Measurements from ENCODE around the gene PLEKHA1.

Gene PLEKHA1

DNA sequence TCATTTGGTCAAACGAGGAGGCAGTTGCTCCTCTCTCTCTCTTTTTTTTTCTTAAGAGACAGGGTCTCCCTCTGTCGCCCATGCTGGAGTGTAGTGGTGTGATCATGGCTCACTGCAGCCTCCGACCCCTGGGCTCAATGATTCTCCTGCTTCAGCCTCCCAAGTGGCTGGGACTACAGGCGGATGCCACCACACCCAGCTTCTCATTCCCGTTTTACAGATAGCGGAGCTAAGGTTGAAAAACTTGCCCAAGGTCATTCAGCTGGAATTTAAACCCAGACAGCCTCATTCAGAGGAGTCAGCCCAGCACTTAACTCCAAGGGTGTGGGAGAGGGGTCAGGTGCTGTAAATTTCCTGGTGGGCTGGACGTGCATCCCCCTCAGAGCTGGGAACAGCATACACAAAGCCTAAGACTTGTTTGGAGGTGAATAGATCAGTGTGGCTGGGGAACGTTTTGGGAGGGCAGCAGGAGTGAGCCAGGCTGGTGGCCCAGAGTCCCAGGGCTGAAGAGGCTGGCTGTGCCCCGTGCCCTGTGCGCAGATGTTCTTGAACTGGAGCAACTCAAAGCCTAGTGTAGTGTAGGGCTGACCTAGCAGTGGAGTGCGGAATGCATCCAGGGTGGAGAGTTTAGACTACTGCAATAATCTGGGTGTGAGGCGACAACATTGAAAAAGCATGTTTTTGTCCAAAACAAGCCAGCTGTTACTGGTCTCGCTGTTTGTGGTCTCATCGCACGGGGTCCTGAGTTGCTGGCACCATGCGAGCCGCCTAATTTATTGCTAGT, 89.2 kb downstream of the PLEKHA1 start:
- no peak for DNase-seq

DNA sequence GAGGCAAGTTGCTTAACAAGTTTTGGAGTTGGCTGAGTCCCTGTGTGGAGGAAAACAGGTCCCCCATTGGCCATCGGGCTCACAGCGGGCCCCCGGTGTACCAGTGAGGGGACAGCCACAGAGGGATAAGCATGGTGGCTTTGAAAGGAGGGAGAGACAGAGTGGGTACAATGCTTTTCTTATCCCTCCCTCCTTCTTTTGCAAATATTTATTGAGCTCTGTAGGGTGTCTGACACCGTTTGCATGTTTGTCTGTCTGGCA, 89.7 kb downstream of the PLEKHA1 start:
- no peak for DNase-seq

DNA sequence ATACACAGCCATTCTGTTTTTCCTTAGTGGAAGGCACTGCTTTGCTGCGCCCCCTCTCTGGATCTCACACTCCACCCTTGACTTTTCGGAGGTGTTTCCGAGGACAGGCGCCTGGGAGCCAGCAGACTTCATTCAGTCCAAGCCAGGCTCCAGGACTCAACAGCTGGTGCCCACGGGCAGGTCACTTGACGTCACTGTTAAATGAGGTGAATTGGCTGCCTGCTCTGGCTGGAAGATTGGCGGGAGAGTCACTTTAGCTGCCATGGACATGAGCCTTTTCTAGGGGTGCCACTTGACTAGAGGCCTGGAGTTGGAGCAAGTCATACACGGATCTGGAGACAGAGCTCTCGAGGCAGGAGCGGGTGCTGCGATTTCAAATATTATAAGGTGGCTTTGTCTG, 90.1 kb downstream of the PLEKHA1 start:
- DNase-seq = no peak

DNA sequence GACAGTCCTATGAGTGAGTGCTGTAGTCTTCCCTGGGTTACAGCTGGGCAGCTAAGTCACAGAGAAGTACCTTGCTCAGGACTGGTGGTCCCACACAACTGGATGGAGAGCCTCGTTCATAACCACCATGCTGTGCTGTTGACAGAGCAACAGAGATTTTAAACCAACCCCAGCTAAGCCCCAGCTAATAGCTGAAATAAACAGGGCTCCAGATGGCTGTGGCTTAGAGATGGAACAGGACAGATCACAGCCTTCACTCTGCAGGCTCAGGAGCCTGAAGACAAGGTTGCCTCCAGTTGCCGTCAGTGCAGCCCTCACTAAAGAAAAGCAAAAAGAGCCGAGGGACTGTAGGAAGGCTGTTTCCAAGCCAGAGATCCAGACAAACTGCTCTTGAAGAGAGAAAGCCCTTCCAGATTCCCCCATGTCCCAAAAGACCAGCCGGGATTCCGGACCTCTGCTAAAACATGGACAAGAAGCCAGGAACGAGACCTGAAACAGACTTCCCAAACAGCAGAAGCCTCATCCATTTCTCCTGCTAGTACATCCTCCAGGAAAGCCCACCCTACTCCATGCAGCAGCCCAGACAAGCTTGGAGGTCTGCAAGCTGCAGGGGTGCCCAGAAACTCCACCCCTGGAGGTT, 91.0 kb downstream of the PLEKHA1 start:
- no peak for DNase-seq

DNA sequence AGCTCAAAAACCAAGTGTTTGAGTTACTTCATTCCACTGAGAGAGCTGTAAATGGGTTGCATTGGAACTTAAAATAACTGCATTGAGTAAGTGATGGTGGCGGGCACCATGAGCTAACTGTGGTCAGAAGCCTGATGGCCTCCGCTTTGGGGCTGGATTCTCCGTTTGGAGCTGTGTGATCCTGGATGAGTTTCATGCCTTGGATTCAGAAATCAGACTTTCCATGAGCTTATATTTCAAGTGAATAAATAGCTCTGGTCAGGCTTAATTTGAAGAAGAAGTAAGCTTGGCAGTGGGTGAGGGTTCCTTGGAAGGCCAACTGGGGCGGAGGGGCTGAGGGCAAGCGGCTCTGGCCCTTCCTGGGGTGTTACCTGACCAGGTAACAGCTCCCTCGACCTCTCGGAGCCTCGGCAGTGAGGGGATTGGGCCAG, 92.5 kb downstream of the PLEKHA1 start:
- no peak for DNase-seq

DNA sequence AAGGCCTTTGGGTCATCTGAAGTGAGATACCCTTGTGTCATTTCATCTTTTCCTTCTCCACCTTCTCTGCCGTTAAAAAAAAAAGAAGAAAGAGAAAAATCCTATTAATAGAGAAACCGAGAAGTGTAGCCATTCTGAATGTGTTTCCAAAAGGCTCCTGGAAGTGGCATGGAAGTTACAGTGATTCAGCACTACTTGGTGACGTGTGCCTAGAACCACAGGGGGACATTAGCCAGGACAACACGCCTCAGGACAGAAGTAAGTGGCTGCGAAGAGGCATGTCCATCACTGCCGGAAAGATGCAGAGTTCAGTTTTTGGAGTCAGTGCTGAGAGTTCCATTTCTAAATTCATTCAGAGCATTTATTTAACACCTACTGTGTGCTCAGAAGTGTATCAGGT, 93.2 kb downstream of the PLEKHA1 start:
- no peak for DNase-seq

DNA sequence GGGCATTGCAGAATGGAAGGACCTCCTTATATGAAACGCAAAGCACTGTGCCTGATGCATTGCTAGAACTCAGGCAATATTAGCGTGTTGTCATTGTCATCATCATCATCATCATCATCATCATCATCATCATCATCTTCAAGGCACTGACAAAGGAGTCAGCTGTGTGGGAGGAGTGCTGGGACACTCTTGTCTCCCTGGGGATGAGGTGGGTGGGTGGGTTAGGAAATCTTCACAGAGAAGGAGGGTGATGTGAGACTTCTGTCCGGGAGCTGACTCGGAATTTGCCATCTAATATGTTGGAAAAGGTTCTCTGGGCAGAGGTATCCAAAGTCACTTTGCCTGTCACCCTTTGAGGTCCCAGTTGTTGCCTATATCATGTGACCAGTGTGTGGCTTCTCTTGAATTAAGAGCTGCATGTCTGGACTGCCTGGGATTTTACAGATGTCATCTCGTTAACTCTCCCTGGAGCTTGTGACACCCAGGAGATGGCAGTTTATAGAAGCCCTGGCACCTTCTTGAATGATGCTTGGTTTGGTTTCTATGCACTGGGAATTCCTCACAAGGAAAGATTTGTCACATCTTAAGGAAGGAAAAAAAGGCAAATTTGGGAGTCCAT, 93.9 kb downstream of the PLEKHA1 start:
- DNase-seq = no peak

DNA sequence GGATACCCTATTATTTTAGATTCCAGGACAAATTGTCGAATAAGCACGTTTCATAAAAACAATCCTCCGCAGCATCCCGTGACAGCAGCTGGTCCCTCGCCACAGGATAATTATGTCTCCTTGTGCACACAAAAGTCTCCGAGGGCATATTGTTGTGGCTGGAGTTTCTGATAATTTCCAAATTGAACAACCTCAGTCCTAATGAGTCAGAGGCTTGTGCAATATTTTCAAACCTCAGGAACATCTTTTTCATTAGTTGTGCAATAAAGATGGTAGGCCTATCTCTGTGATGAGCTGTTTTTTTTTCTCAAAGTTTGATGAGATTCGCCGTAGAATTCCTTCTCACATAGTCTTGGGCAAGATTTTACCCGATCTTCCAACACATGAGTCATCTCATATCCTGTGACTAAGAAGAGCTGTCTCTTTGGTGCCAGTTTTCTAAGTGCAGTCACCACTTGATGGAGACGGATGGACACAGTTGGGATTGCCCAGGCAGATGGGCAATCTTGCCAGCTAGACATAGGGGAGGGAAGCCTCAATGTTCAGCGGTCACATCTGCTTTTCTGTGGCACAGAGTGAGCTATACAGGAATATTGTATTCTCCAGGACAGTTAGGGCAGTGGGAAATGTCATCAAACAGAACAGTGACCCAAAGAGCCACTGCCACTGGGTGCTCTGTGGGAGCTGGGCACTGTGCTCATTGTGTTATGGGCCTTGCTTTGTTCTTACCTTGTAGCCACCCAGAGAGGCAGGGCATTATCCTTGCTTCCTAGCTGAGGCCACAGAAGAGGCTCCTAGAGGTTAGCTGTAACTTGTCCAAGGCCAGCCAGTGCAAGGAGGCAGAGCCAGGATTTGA, 94.6 kb downstream of the PLEKHA1 start:
- no peak for DNase-seq

DNA sequence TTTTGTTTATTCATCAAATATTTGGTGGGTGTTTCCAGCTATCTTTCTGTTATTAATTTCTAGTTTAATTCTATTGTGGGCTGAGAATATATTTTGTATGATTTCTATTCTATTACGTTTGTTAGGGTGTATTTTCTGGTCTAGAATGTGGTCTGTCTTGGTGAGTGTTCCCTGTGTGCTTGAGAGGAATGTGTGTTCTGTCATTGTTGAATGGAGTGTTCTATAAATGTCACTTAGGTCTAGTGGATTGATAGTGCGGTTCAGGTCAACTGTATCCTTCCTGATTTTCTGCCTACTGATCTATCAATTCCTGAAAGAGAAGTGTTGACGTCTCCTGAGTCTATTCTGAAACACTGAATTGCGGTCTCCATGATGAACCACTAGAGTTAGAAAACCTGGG, 95.3 kb downstream of the PLEKHA1 start:
- no peak for DNase-seq

DNA sequence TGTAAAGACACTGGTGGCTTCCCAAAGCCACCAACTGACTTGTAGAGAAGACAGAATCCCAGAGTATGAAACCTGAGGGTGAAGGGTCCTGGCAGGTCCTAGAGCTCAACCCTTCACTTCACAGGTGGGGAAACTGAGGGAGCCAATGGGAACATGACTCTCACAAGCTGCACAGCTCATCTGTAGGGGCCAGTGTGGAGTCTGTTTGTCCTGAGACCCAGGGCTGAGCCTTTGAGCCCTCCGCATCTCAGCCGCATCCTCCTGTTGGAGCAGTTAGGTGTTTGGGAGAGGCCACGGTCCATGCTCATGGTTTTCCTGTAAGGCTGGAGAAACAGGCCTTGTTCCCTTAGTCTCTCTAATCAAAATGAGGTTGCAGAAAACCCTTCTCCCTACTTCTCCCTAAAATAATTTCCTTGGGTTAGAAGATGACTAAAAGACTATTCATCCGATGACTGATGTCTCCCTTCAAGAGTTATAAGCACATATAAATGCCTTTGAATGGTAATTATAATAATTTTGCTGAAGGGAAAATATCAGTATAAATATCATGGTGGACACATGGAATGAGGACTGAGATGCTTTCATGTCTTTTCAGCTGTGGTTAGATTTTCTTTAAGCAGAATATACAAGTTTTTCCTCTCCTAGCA, 97.1 kb downstream of the PLEKHA1 start:
- no peak for DNase-seq

DNA sequence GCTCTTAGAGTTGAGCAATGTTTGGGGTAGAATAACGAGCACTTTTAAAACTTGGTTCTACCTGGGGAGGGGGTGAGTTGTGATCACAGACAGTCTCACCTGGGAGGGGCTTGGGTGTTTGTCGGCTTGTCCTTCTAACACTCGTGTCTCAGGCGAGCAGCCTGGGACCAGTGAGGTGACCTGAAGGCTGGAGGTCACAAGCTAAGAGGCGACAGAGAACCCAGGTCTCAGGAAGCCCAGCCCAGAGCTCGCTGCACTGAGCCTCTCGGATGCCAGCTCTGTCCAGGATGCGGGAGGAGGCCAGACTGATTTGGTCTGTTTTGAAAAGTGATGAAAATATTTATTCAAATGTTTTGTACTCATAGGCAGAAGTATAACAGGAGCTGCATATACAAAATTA, 98.6 kb downstream of the PLEKHA1 start:
- DNase-seq = no peak

DNA sequence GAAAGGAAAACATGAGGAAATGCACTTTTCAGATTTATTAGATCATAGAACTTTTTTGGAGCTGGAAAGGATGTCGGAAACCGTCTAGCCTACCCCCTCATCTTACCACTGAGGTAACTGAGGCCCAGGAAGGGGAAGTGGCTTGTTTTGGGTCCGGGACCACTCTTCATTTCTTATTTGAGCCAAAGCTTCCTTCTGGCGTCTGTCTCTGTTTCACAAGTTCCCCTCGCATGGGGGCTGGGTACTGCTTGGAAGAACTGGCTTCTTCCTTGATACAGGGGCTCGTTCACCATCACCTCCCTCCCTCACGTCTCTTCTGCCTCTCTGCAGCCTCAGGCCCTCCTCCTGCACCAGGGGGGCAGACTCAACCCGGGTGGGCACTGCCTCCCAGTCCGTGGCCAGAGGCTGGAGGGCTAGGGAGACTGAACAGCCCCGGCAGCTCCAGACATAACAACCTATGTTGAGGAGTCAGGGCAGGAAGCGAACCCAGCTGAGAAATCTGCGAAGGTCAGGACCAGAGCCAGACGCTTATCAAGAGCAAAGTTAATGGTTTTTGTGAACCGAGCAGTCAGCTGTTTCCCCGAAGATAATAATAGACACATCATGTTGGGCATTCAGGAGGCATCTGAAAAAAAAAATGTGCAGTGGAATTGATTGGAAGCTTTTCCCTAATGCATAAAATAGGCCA, 99.8 kb downstream of the PLEKHA1 start:
- DNase-seq = no peak

DNA sequence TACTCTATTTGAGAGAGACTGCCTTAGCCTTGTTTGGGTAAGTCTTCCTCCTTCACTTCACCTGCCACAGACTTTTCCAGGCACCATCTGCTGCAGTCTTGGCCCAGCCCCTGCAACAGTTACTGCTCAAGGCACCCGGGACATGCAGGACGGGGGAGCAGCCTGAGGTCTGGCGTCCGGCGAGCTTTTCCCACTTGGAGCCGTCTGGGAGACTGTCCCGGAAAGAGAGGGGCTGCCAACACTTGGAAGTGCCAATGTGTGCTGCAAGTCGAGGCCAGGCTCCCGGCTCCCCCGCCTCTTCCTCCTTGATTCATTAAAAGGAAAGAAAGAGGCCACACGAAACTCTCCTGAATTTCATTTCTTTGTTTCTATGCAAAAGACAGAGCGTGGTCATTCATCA, 100.6 kb downstream of the PLEKHA1 start:
- no peak for DNase-seq

DNA sequence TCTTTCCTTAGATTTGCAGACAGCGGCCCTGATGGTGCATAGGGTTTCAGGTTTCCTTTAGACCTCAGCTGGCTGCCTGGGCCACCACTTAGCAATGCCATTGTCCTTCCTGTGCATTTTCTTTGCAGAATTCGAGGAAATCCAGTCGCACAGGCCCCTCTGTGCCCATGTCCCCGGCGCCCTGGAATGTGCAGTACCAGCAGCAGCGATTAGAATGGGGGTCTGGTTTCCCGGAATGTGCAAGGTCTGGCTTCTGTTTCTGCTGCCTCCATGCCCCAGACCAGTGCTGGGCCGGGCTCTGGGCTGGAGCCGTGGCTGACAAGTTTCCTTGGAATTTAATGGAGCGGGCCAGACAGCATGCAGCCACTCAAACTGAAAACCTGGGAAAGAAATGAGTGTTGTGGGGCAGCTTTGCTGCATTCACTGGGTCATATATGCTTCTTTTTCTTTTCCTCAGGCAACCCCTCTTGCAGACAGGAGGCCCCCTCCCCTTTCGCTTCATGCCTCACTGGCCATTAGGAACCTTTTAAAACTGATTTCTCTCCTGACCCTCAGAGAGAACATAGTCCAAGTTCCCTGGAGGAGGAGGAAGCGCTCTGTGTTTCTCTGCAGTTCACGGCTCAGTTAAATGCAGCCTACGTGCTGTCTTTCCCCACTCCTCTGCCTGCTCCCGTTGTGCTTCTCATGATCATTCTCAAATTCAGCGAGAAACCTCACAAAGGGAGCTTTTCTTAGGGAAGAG, 101.3 kb downstream of the PLEKHA1 start:
- DNase-seq = no peak

DNA sequence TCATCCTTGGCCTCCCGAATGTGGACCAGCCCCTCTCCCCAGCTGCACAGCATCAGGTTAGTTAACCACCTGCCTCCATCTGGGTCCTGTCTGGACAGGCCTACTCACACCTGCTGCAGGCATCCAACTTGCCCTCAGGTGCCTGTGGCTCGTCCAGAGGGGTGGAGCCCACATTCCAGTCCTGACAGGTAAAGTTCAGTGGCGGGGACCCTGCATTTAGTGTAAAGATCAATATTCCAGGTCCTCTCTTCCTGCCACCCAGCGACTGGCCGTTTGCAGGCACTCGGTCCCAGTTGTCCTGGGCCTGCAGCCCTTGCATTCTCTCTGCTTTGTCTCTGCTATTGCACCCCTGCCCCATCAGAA, 101.8 kb downstream of the PLEKHA1 start:
- DNase-seq = peak; percentile 56

DNA sequence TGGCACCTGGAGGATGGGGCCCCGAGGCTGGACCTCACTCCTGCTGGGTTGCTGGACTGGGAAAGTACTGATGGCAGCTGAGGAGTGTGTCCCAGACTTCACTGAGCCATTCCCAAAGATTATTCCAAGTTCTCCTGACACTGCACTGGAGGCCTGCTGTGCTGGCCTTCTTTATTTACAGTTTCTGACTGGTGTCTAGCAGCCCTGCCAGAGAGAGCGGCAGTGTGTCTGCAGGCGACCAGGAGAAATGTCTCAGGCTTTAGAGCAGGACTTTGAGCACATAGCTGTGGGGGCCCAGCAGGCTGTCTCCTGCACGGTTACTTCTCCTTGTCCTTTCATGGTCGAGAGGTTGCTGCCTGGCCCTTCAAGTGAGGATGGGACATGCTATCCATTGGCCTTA, 102.9 kb downstream of the PLEKHA1 start:
- DNase-seq = no peak

DNA sequence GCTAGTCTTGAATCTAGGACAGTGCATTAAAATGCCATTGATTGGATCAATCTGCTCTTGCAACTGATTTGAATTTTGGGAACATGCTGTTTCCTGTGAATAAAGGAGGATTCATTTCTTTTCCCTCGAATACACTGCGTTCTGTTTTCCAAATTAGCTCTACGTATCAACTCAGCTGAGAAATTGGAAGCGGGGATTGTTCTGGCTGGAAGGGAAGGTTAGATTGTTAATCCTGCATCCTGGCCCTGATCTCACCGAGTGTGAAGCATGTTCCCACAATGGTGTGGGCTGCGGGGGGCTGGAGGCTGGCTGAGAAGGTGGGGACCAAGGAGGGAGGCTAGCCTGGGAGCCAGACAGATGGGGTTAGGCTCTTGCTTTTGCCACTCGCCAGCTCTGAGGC, 104.5 kb downstream of the PLEKHA1 start:
- DNase-seq = no peak

DNA sequence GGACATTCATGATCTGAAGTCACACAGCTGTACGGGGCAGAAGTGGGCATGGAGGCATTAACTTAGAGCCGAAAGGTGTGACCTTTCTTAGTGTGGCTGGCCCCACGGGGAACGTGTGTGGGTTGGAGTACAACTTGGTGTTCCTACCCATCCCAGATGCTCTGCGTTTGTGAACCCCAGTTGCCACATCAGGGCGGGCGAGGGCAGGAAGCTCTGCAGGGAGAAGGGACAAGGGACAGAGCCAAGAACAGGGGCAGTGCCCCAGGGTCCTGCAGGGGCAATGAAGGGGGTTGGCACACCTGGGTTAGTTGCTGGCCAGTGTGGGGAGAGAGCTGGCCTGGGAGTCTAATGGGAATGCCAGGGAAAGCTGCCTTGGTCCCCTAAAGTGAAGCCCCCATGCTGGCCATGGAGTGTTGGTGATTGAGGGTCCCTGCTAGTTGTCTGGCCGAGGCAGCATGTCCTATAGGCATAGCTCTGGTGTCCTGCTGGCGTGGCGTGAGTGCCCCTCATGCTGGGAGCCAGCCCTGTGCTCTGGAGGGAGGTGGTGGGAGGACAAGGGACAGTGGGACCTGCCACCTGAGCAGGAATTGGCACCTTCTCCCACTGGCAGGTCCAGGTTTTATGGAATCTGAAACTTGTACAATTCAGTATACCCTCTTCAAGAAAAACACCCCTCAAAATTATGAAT, 105.8 kb downstream of the PLEKHA1 start:
- no peak for DNase-seq

DNA sequence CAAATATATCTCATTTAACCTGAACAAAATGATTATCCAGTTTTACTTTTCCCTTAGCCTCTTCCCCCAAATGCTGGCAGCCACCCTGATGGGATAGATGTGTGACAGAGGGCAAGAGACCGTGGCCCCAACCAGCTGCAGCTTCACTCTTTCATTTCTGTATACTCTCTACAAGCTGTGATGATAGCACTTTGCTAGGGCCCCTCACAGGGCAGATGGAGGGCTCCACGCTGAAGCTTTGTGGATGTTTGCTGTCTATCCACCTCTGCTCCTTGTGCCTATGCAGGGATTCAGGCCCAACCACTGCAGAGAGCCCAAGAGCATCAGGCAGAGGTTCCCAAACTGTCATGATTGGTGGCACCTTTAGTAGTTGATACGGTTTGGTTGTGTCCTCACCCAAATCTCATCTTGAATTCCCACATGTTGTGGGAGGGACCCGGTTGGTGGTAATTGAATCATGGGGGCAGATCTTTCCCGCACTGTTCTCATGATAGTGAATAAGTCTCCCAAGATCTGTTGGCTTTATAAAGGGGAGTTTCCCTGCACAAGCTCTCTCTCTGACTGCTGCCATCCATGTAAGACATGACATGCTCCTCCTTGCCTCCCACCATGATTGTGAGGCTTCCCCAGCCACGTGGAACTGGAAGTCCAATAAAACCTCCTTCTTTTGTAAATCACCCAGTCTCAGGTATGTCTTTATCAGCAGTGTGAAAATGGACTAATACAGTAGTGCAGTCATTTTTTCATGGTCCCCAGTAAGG, 107.0 kb downstream of the PLEKHA1 start:
- DNase-seq = no peak
